H9 (cell line): Measurements from ENCODE around the gene SLC6A3. TPM values are rescaled to one million over a fixed set of nuclear protein-coding genes. Genes with fewer than 3 reads are reported as not detected.

Experiments used
- DNase-seq: peaks from one replicate; pipeline ENCODE4 v3.0.0-alpha.2; 2017
- H2AFZ ChIP-seq: one replicate; pipeline ENCODE4 v1.6.1; 2013; ENCODE audit warnings: mild to moderate bottlenecking, low read length, control low read depth, moderate library complexity
- H2AK5ac ChIP-seq: 2 replicates; pipeline ENCODE4 v1.6.1; 2013; ENCODE audit warnings: low read length, control low read depth, mixed read lengths; ENCODE audit not compliant: insufficient read length
- H2BK120ac ChIP-seq: one replicate; pipeline ENCODE4 v1.6.1; 2013; ENCODE audit warnings: low read depth, mild to moderate bottlenecking, low read length, control low read depth, inconsistent platforms; ENCODE audit not compliant: poor library complexity, severe bottlenecking
- H2BK12ac ChIP-seq: 2 replicates; pipeline ENCODE4 v1.6.1; 2013; ENCODE audit warnings: low read length, control low read depth, mixed read lengths, low read depth; ENCODE audit not compliant: insufficient read length
- H2BK15ac ChIP-seq: 2 replicates; pipeline ENCODE4 v1.6.1; 2013; ENCODE audit warnings: low read depth, low read length, control low read depth
- H2BK20ac ChIP-seq: one replicate; pipeline ENCODE4 v1.6.1; 2013; ENCODE audit warnings: low read depth, mild to moderate bottlenecking, low read length, control low read depth, inconsistent platforms; ENCODE audit not compliant: poor library complexity, severe bottlenecking
- H2BK5ac ChIP-seq: 2 replicates; pipeline ENCODE4 v1.6.1; 2013; ENCODE audit warnings: low read length, control low read depth, mixed read lengths; ENCODE audit not compliant: insufficient read length
- H3K14ac ChIP-seq: 2 replicates; pipeline ENCODE4 v1.6.1; 2013; ENCODE audit warnings: low read length, control low read depth; ENCODE audit not compliant: insufficient read depth
- H3K18ac ChIP-seq: 2 replicates; pipeline ENCODE4 v1.6.1; 2013; ENCODE audit warnings: low read depth, mild to moderate bottlenecking, mixed read lengths, low read length, control low read depth; ENCODE audit not compliant: insufficient read length
- H3K23ac ChIP-seq: 2 replicates; pipeline ENCODE4 v1.6.1; 2013; ENCODE audit warnings: low read length, control low read depth, mixed read lengths, low read depth; ENCODE audit not compliant: insufficient read length
- H3K23me2 ChIP-seq: 2 replicates; pipeline ENCODE4 v1.6.1; 2013; ENCODE audit warnings: low read depth, mild to moderate bottlenecking, mixed read lengths, low read length, control low read depth; ENCODE audit not compliant: insufficient read length, poor library complexity, severe bottlenecking
- H3K27ac ChIP-seq: 2 replicates; pipeline ENCODE4 v1.5.1; 2013; ENCODE audit warnings: low read length, control low read depth, mixed read lengths, low read depth; ENCODE audit not compliant: insufficient read length
- H3K27me3 ChIP-seq: 2 replicates; pipeline ENCODE4 v1.6.1; 2013; ENCODE audit warnings: low read length, control low read depth, inconsistent platforms; ENCODE audit not compliant: insufficient read depth
- H3K4ac ChIP-seq: 2 replicates; pipeline ENCODE4 v1.6.1; 2013; ENCODE audit warnings: low read depth, mild to moderate bottlenecking, control low read depth, inconsistent platforms, low read length, moderate library complexity
- H3K4me1 ChIP-seq: 2 replicates; pipeline ENCODE4 v1.6.1; 2013; ENCODE audit warnings: low read length, control low read depth, inconsistent platforms; ENCODE audit not compliant: insufficient read depth
- H3K4me2 ChIP-seq: 2 replicates; pipeline ENCODE4 v1.6.1; 2013; ENCODE audit warnings: low read length, control low read depth, mixed read lengths; ENCODE audit not compliant: insufficient read length, insufficient read depth
- H3K56ac ChIP-seq: 2 replicates; pipeline ENCODE4 v1.6.1; 2013; ENCODE audit warnings: low read depth, mild to moderate bottlenecking, mixed read lengths, low read length, control low read depth; ENCODE audit not compliant: insufficient read length
- H3K79me1 ChIP-seq: 2 replicates; pipeline ENCODE4 v1.6.1; 2013; ENCODE audit warnings: low read depth, mild to moderate bottlenecking, moderate library complexity, low read length, control low read depth, inconsistent platforms; ENCODE audit not compliant: insufficient read depth, poor library complexity, severe bottlenecking
- H3K79me2 ChIP-seq: 2 replicates; pipeline ENCODE4 v1.6.1; 2013; ENCODE audit warnings: low read length, control low read depth, inconsistent platforms; ENCODE audit not compliant: insufficient read depth
- H3K9ac ChIP-seq: 2 replicates; pipeline ENCODE4 v1.6.1; 2013; ENCODE audit warnings: low read length, control low read depth, mixed read lengths; ENCODE audit not compliant: insufficient read length; ENCODE audit errors: extremely low read depth
- H3K9me3 ChIP-seq: one replicate; pipeline ENCODE4 v1.6.1; 2013; ENCODE audit warnings: low read depth, low read length, inconsistent platforms; ENCODE audit not compliant: control insufficient read depth
- H3T11ph ChIP-seq: one replicate; pipeline ENCODE4 v1.6.1; 2013; ENCODE audit warnings: mild to moderate bottlenecking, low read length, control low read depth, inconsistent platforms
- H4K20me1 ChIP-seq: one replicate; pipeline ENCODE4 v1.6.1; 2013; ENCODE audit not compliant: control insufficient read depth, insufficient read length, insufficient read depth
- H4K5ac ChIP-seq: 2 replicates; pipeline ENCODE4 v1.6.1; 2013; ENCODE audit warnings: low read depth, mild to moderate bottlenecking, mixed read lengths, low read length, control low read depth; ENCODE audit not compliant: insufficient read length
- H4K8ac ChIP-seq: replicated peaks from 2 replicates; pipeline ENCODE4 v1.6.1; 2013; ENCODE audit warnings: low read length, control low read depth, mixed read lengths, low read depth; ENCODE audit not compliant: insufficient read length
- H4K91ac ChIP-seq: 2 replicates; pipeline ENCODE4 v1.6.1; 2013; ENCODE audit warnings: low read depth, mild to moderate bottlenecking, moderate library complexity, mixed read lengths, low read length, control low read depth; ENCODE audit not compliant: insufficient read length
- H3K27ac Mint-ChIP-seq, 3 experiments: 2 replicates in 2 of 3; 3 replicates in 1 of 3; pipeline ENCODE4 v1.8.0; 2020 to 2021; ENCODE audit warnings: mixed read lengths in 3 of 3, mild to moderate bottlenecking in 1 of 3, moderate library complexity in 1 of 3
- H3K27me3 Mint-ChIP-seq: 2 replicates; pipeline ENCODE4 v1.8.0; 2021; ENCODE audit warnings: low read depth, mild to moderate bottlenecking, moderate library complexity, mixed read lengths
- H3K36me3 Mint-ChIP-seq, 3 experiments: 2 replicates in 2 of 3; 3 replicates in 1 of 3; pipeline ENCODE4 v1.8.0; 2020 to 2021; ENCODE audit warnings: low read depth in 3 of 3, mixed read lengths in 3 of 3; ENCODE audit not compliant: insufficient read depth in 1 of 3
- H3K4me1 Mint-ChIP-seq, 2 experiments: 2 replicates each; pipeline ENCODE4 v1.8.0; 2020; ENCODE audit warnings: mixed read lengths in 2 of 2
- H3K4me3 Mint-ChIP-seq, 2 experiments: 2 replicates in 1 of 2; 3 replicates in 1 of 2; pipeline ENCODE4 v1.8.0; 2020 to 2021; ENCODE audit warnings: mild to moderate bottlenecking in 2 of 2, mixed read lengths in 2 of 2, moderate library complexity in 1 of 2
- H3K9me3 Mint-ChIP-seq, 2 experiments: 2 replicates in 1 of 2; 3 replicates in 1 of 2; pipeline ENCODE4 v1.8.0; 2020; ENCODE audit warnings: mild to moderate bottlenecking in 2 of 2, mixed read lengths in 2 of 2, moderate library complexity in 1 of 2
- WGBS: extraction: QIAGEN DNeasy Blood & Tissue Kit; methylation state at CpG from one replicate; pipeline ENCODE4 v1.1.7; 2013; ENCODE audit warnings: missing lambda C conversion rate, low lambda C conversion rate, mixed read lengths; ENCODE audit not compliant: insufficient read length; ENCODE audit errors: extremely low coverage; 5-methylcytosine and 5-hydroxymethylcytosine counted together
- total RNA-seq: library from RNA; stranded (reverse); gene quantifications from 2 replicates; pipeline ENCODE4 v1.2.1, GENCODE V29; 2021
- TF ChIP-seq, protein P1 (sequence below): fragments of 200-600 bp; sonication (generic); conservative IDR thresholded peaks from 3 replicates; pipeline ENCODE4 v1.8.0; 2021; ENCODE audit warnings: antibody characterized with exemption, mild to moderate bottlenecking

SLC6A3 gene
- total RNA-seq, 1 experiment from 2014 or later: 0.61 TPM

DNA sequence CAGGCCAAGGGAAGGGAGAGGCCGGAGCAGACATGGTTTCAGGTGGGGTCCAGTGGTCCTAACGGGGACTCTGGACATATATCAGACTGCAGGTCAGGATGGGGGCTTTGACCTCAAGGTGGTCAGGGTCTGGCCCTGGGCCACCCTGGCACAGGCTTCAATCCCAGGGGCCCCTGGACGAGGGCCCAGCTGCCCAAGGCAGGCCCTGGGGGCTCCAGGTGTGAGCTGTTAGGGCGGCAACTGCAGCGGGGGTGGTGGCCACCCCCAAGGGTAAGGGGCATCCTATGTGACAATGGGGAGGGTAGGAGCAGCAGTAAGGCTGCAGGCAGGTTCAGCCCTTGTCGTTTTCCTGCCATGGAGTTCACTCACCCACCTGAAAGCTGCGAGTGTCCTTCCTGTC is 54.9 kb downstream of the SLC6A3 start:
- H3K27ac ChIP-seq: no peak overlapping the region
- no peaks in the 10 kb centered on the region for H3K36me3 Mint-ChIP-seq
- no peak overlapping the region for H3K23ac ChIP-seq
- no peak overlapping the region for H3K56ac ChIP-seq
- no peak overlapping the region for H4K8ac ChIP-seq
- no peak overlapping the region for H2AFZ ChIP-seq
- H3K4me1 ChIP-seq: no peaks in the 10 kb centered on the region
- no peak overlapping the region for H3K4ac ChIP-seq
- TF ChIP-seq, protein P1, sequence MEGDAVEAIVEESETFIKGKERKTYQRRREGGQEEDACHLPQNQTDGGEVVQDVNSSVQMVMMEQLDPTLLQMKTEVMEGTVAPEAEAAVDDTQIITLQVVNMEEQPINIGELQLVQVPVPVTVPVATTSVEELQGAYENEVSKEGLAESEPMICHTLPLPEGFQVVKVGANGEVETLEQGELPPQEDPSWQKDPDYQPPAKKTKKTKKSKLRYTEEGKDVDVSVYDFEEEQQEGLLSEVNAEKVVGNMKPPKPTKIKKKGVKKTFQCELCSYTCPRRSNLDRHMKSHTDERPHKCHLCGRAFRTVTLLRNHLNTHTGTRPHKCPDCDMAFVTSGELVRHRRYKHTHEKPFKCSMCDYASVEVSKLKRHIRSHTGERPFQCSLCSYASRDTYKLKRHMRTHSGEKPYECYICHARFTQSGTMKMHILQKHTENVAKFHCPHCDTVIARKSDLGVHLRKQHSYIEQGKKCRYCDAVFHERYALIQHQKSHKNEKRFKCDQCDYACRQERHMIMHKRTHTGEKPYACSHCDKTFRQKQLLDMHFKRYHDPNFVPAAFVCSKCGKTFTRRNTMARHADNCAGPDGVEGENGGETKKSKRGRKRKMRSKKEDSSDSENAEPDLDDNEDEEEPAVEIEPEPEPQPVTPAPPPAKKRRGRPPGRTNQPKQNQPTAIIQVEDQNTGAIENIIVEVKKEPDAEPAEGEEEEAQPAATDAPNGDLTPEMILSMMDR: no peak
- H3K27ac Mint-ChIP-seq: no peak overlapping the region
- H3K79me1 ChIP-seq: no peaks in the 10 kb centered on the region
- WGBS: no CpG with 5 or more reads among the region's 7 CpGs
- H2BK12ac ChIP-seq: no peak overlapping the region
- H3K14ac ChIP-seq: no peak overlapping the region
- peaks cover 3% of the 10 kb centered on the region for H4K20me1 ChIP-seq
- no peak overlapping the region for H3T11ph ChIP-seq
- no peak overlapping the region for H3K18ac ChIP-seq
- no peak for DNase-seq
- peaks cover 6% of the 10 kb centered on the region for H3K23me2 ChIP-seq
- H2BK120ac ChIP-seq: no peak overlapping the region
- peaks cover 4% of the 10 kb centered on the region; the same call in 1 of the 2 replicates for H3K27me3 ChIP-seq
- no peak overlapping the region for H4K5ac ChIP-seq
- no peak overlapping the region for H3K4me2 ChIP-seq
- H3K79me2 ChIP-seq: no peaks in the 10 kb centered on the region
- H4K91ac ChIP-seq: no peak overlapping the region
- no peak overlapping the region for H3K9ac ChIP-seq
- no peak overlapping the region for H2AK5ac ChIP-seq
- H3K9me3 ChIP-seq: no peaks in the 10 kb centered on the region
- peaks cover 10 to 12% of the 10 kb centered on the region in 2 experiments for H3K4me1 Mint-ChIP-seq
- no peak overlapping the region for H2BK5ac ChIP-seq
- no peaks in the 10 kb centered on the region for H3K9me3 Mint-ChIP-seq
- no peak overlapping the region for H2BK15ac ChIP-seq
- H2BK20ac ChIP-seq: no peak overlapping the region
- no peak overlapping the region for H3K4me3 Mint-ChIP-seq
- peaks cover 64% of the 10 kb centered on the region for H3K27me3 Mint-ChIP-seq
